RWPE1 (cell line): ENCODE data around the gene DCD.

Experiments used
- CTCF ChIA-PET: fragments of 350-600 bp; sonication (Branson Sonifier 250); formaldehyde crosslinking; extraction: SDS; loops from one replicate; lab custom pipeline; 2021; lab: Yijun Ruan, JAX
- POLR2A ChIA-PET: fragments of 400-600 bp; formaldehyde crosslinking; extraction: SDS; loops from one replicate; lab custom pipeline; 2020; ENCODE audit warnings: antibody characterized with exemption; ENCODE audit not compliant: low non-redundant PET; lab: Yijun Ruan, JAX
- DNase-seq: peaks from one replicate; pipeline ENCODE4 v3.0.0; 2012; ENCODE audit warnings: low spot score
- H3K27ac ChIP-seq: fragments of 450-650 bp; 2 replicates; pipeline ENCODE4 v1.5.1; 2017
- CTCF ChIP-seq: fragments of 450-650 bp; conservative IDR thresholded peaks from 2 replicates; pipeline ENCODE4 v1.5.1; 2017; ENCODE audit warnings: low read depth, mild to moderate bottlenecking

DCD gene

GRCh38 chr12:54616933-54617680 is 31.1 kb downstream of the DCD start:
- ChIA-PET POLR2A (no interaction called here), CTCF (no interaction called here)
- H3K27ac ChIP-seq: no peak overlapping the region
- DNase-seq: no peak
- no peak for TF ChIP-seq CTCF

- POLR2A ChIA-PET: no interaction called here
- CTCF ChIA-PET: no interaction called here
- no peak for DNase-seq
- TF ChIP-seq CTCF: no peak
- H3K27ac ChIP-seq: no peak overlapping the region
Measured at GRCh38 chr12:54612225-54612750, 35.9 kb downstream of the DCD start.

GRCh38 chr12:54611715-54612149 is 36.4 kb downstream of the DCD start:
- H3K27ac ChIP-seq: no peak overlapping the region
- CTCF ChIA-PET: interaction anchor here (0.6 kb wide), 1 partner anchor 47 kb away, joined by 3 read pairs; no protein-coding TSS in a partner anchor
- DNase-seq: no peak
- no peak for TF ChIP-seq CTCF
- POLR2A ChIA-PET: no interaction called here

- no peak overlapping the region for H3K27ac ChIP-seq
- CTCF ChIA-PET: no interaction called here
- POLR2A ChIA-PET: no interaction called here
- TF ChIP-seq CTCF: no peak
- no peak for DNase-seq
Measured at GRCh38 chr12:54608769-54609168, 39.4 kb downstream of the DCD start.

GRCh38 chr12:54608156-54608555 is 40.0 kb downstream of the DCD start:
- ChIA-PET CTCF (no interaction called here), POLR2A (no interaction called here)
- no peak overlapping the region for H3K27ac ChIP-seq
- TF ChIP-seq CTCF: no peak
- DNase-seq: no peak

- POLR2A ChIA-PET: no interaction called here
Measured at GRCh38 chr12:54606556-54606955, 41.6 kb downstream of the DCD start.

More at GRCh38 chr12:54606556-54606955, 41.6 kb downstream of the DCD start:
- CTCF ChIA-PET: interaction anchor here (0.9 kb wide), 1 partner anchor 10 kb away, joined by 3 read pairs; no protein-coding TSS in a partner anchor
- TF ChIP-seq CTCF: no peak
- DNase-seq: no peak
- no peak overlapping the region for H3K27ac ChIP-seq
